NCI-H2196 (cell line): Measurements from ENCODE around the gene KLF15.

Experiments used
- DNase-seq: peaks from one replicate; lab custom pipeline; 2025; ENCODE audit not compliant: unreplicated experiment; lab: John Stamatoyannopoulos, UW

Gene KLF15

GRCh38 chr3:126357295-126358037 lies at the start of gene KLF15:
Gene KLF15, minus strand, starts transcription at chr3:126357408. Its CDS starts 4,486 bp downstream, at chr3:126352922.
- DNase-seq = peak; percentile 95

GRCh38 chr3:126406389-126407296 lies 49.4 kb upstream of the KLF15 start:
- no peak for DNase-seq

- DNase-seq = no peak
Observed at GRCh38 chr3:126402666-126403302, 45.6 kb upstream of the KLF15 start.

- DNase-seq = no peak
Observed at GRCh38 chr3:126402178-126402577, 45.0 kb upstream of the KLF15 start.

- no peak for DNase-seq
Observed at GRCh38 chr3:126401611-126402160, 44.5 kb upstream of the KLF15 start.

- DNase-seq = no peak
Observed at GRCh38 chr3:126399756-126400155, 42.5 kb upstream of the KLF15 start.

- peak; percentile 35 for DNase-seq
Observed at GRCh38 chr3:126399351-126399735, 42.1 kb upstream of the KLF15 start.

GRCh38 chr3:126398423-126399350 lies 41.5 kb upstream of the KLF15 start:
- DNase-seq = no peak

GRCh38 chr3:126397610-126398422 lies 40.6 kb upstream of the KLF15 start:
- no peak for DNase-seq

GRCh38 chr3:126396536-126396935 lies 39.3 kb upstream of the KLF15 start:
- no peak for DNase-seq

- no peak for DNase-seq
Observed at GRCh38 chr3:126395846-126396513, 38.8 kb upstream of the KLF15 start.

GRCh38 chr3:126394977-126395321 lies 37.7 kb upstream of the KLF15 start:
- DNase-seq = no peak

GRCh38 chr3:126394179-126394976 lies 37.2 kb upstream of the KLF15 start, which contains the start of gene CFAP100:
Gene CFAP100, plus strand, starts transcription at chr3:126394909. Its CDS starts 1,092 bp downstream, at chr3:126396001.
- DNase-seq = peak; percentile 80

- DNase-seq = no peak
Observed at GRCh38 chr3:126393563-126393962, 36.4 kb upstream of the KLF15 start.

- DNase-seq = no peak
Observed at GRCh38 chr3:126392246-126392645, 35.0 kb upstream of the KLF15 start.

- no peak for DNase-seq
Observed at GRCh38 chr3:126391631-126392030, 34.4 kb upstream of the KLF15 start.

- no peak for DNase-seq
Observed at GRCh38 chr3:126390751-126391150, 33.5 kb upstream of the KLF15 start.

- no peak for DNase-seq
Observed at GRCh38 chr3:126390201-126390600, 33.0 kb upstream of the KLF15 start.
